Activated T-cell treated with anti-CD3 and anti-CD28 coated beads for 4 hours (primary cell): Measurements from ENCODE around the gene MARCO.

ENCODE experiments used
- DNase-seq: peaks from one replicate; pipeline ENCODE4 v3.0.0-alpha.2; 2020

MARCO gene

GRCh38 chr2:118942031-118942430 lies at the start of gene MARCO:
Gene MARCO (plus strand): TSS chr2:118942194. CDS start chr2:118942301, 107 bp downstream.
- no peak for DNase-seq

GRCh38 chr2:118893100-118893499 lies 48.9 kb upstream of the MARCO start:
- no peak for DNase-seq

GRCh38 chr2:118902266-118903028 lies 39.5 kb upstream of the MARCO start:
- no peak for DNase-seq

GRCh38 chr2:118903029-118903351 lies 39.0 kb upstream of the MARCO start:
- no peak for DNase-seq

- DNase-seq = no peak
Observed at GRCh38 chr2:118903551-118904479, 38.2 kb upstream of the MARCO start.

- no peak for DNase-seq
Observed at GRCh38 chr2:118905206-118905605, 36.8 kb upstream of the MARCO start.

GRCh38 chr2:118906186-118906585 lies 35.8 kb upstream of the MARCO start:
- DNase-seq = no peak

GRCh38 chr2:118907759-118908158 lies 34.2 kb upstream of the MARCO start:
- DNase-seq = no peak

GRCh38 chr2:118909191-118909590 lies 32.8 kb upstream of the MARCO start:
- DNase-seq = no peak

GRCh38 chr2:118911166-118911856 lies 30.7 kb upstream of the MARCO start:
- DNase-seq = no peak

- no peak for DNase-seq
Observed at GRCh38 chr2:118911936-118912335, 30.1 kb upstream of the MARCO start.

GRCh38 chr2:118913131-118913802 lies 28.7 kb upstream of the MARCO start:
- no peak for DNase-seq

GRCh38 chr2:118913803-118914645 lies 28.0 kb upstream of the MARCO start:
- no peak for DNase-seq

- no peak for DNase-seq
Observed at GRCh38 chr2:118914721-118915453, 27.1 kb upstream of the MARCO start.

GRCh38 chr2:118918017-118918416 lies 24.0 kb upstream of the MARCO start:
- DNase-seq = no peak

GRCh38 chr2:118921646-118922045 lies 20.3 kb upstream of the MARCO start:
- DNase-seq = no peak

- no peak for DNase-seq
Observed at GRCh38 chr2:118922254-118922653, 19.7 kb upstream of the MARCO start.

GRCh38 chr2:118923371-118923770 lies 18.6 kb upstream of the MARCO start:
- no peak for DNase-seq

GRCh38 chr2:118925476-118925875 lies 16.5 kb upstream of the MARCO start:
- DNase-seq = no peak

GRCh38 chr2:118925981-118926380 lies 16.0 kb upstream of the MARCO start:
- DNase-seq = no peak

- no peak for DNase-seq
Observed at GRCh38 chr2:118929059-118929458, 12.9 kb upstream of the MARCO start.
